ENCODE data around the gene DNAJB6. TPM values are rescaled to one million over a fixed set of nuclear protein-coding genes. Genes with fewer than 3 reads are reported as not detected.

The DNAJB6 gene
- total and polyA plus RNA-seq, 12 donors = 38.4 to 195 (median 80.4) TPM

DNA sequence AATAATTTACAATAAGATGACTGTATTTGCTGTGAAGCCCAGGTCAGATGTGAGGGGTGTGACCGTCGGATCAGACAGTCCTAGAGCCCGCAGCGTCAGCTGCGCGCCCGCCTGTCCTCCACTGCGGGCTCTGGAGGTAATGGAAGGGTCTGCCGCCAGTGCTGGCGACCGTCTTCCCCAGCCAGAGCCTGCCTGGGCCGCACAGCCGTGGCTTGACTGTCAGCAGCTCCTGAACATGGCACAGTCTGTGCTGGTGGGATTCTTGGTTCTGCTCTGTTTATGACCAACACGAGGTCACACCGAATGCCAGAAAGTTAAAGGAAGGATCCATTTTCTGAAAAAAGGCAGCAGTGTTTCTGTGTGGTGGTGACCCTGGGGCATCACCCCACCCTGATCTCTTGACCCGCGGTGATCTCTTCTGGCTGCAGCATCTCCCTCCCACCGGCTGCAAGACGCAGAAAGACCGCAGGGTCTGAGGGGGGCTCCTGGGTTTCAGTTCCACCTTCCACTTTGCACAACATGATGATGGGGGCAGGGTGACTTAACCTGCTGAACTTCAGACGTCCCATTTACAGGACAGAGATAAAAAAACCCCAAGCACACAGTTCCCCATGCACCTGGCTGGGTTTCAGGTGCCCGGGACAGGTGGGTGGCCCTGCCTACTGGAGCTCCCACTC is 103.7 kb downstream of the DNAJB6 start:
- 85 to 95% (median 91%) methylated on average over 15 to 22 of the region's 22 CpGs for WGBS, 4 donors
- no peaks in the 10 kb centered on the region for H3K36me3 ChIP-seq (replicated peaks in 1 of 2)
- no peak for DNase-seq
- intact Hi-C loops (cut with DNase I) = no loop called here
- no peaks in the 10 kb centered on the region for H3K4me1 ChIP-seq (replicated peaks in 1 of 2)
- no peak overlapping the region for H3K4me3 ChIP-seq
- TF ChIP-seq POLR2A (IDR thresholded peaks at IDR 0.05) = no peak
- H3K9me3 ChIP-seq (replicated peaks in 1 of 3) = no peaks in the 10 kb centered on the region
- no peak overlapping the region for H3K27ac ChIP-seq
- no peaks in the 10 kb centered on the region for H3K27me3 ChIP-seq

- no peaks in the 10 kb centered on the region for H3K27me3 ChIP-seq
- H3K9me3 ChIP-seq (replicated peaks in 1 of 3) = no peaks in the 10 kb centered on the region
- H3K4me1 ChIP-seq (replicated peaks in 1 of 2) = no peaks in the 10 kb centered on the region
- intact Hi-C loops (cut with DNase I) = no loop called here
- no peaks in the 10 kb centered on the region for H3K36me3 ChIP-seq (replicated peaks in 1 of 2)
- WGBS, 4 donors = 88 to 96% (median 92%) methylated on average over 8 to 17 of the region's 17 CpGs
- H3K4me3 ChIP-seq = no peak overlapping the region
- DNase-seq = peak in 1 of 7 donors; percentile 24
- TF ChIP-seq POLR2A (IDR thresholded peaks at IDR 0.05) (no peak), CTCF (IDR thresholded peaks at IDR 0.05) (no peak)
- H3K27ac ChIP-seq = no peak overlapping the region
These were observed 104.2 kb downstream of the DNAJB6 start for GRCh38 chr7:157441023-157441399.

- H3K4me3 ChIP-seq = no peak overlapping the region
- no peaks in the 10 kb centered on the region for H3K36me3 ChIP-seq (replicated peaks in 1 of 2)
- 94 to 98% (median 96%) methylated on average over 21 to 23 of the region's 23 CpGs for WGBS, 4 donors
- H3K27me3 ChIP-seq = no peaks in the 10 kb centered on the region
- peak in 1 of 7 donors; percentile 23 for DNase-seq
- TF ChIP-seq POLR2A (IDR thresholded peaks at IDR 0.05) = no peak
- no peak for TF ChIP-seq CTCF (IDR thresholded peaks at IDR 0.05)
- H3K27ac ChIP-seq = no peak overlapping the region
- no peaks in the 10 kb centered on the region for H3K9me3 ChIP-seq (replicated peaks in 1 of 3)
- intact Hi-C loops (cut with DNase I) = no loop called here
- H3K4me1 ChIP-seq (replicated peaks in 1 of 2) = no peaks in the 10 kb centered on the region
These were observed 105.7 kb downstream of the DNAJB6 start for GRCh38 chr7:157442456-157442855.

GRCh38 chr7:157442993-157443831 is 106.4 kb downstream of the DNAJB6 start:
- Histone ChIP-seq H3K27ac (no peak overlapping the region), H3K9me3 (replicated peaks in 1 of 3) (no peaks in the 10 kb centered on the region), H3K4me3 (no peak overlapping the region), H3K27me3 (no peaks in the 10 kb centered on the region), H3K4me1 (replicated peaks in 1 of 2) (no peaks in the 10 kb centered on the region), H3K36me3 (replicated peaks in 1 of 2) (no peaks in the 10 kb centered on the region)
- intact Hi-C loops (cut with DNase I) = no loop called here
- TF ChIP-seq POLR2A (IDR thresholded peaks at IDR 0.05) (no peak), CTCF (IDR thresholded peaks at IDR 0.05) (no peak)
- 83 to 88% (median 85%) methylated on average over 22 to 42 of the region's 42 CpGs for WGBS, 4 donors
- DNase-seq = peak in 2 of 7 donors; percentile 9 to 39
